Testis (tissue), 3 donors: ENCODE results near the gene NDUFAF7. TPM values are rescaled to one million over a fixed set of nuclear protein-coding genes. Genes with fewer than 3 reads are reported as not detected.

Experiments
- DNase-seq: peaks from one replicate; pipeline ENCODE4 v3.0.0-alpha.2; 2019
- H3K27ac ChIP-seq, 2 donors: fragments of 200-600 bp; sonication (generic); one replicate each; pipeline ENCODE4 v1.5.1; 2019
- H3K27me3 ChIP-seq: fragments of 200-600 bp; sonication (generic); one replicate; pipeline ENCODE4 v1.5.1; 2019
- H3K36me3 ChIP-seq: fragments of 200-600 bp; sonication (generic); one replicate; pipeline ENCODE4 v1.5.1; 2017; ENCODE audit warnings: low read depth; ENCODE audit errors: missing control alignments
- H3K4me1 ChIP-seq: fragments of 200-600 bp; sonication (generic); one replicate; pipeline ENCODE4 v1.5.1; 2019
- H3K4me3 ChIP-seq, 2 donors: fragments of 200-600 bp; sonication (generic); one replicate each; pipeline ENCODE4 v1.5.1; 2017 to 2019
- H3K9me3 ChIP-seq: fragments of 200-600 bp; sonication (generic); one replicate; pipeline ENCODE4 v1.5.1; 2017
- POLR2A ChIP-seq: fragments of 450-650 bp; IDR thresholded peaks from one replicate; pipeline ENCODE4 v1.6.1; 2017; ENCODE audit warnings: antibody characterized with exemption, mild to moderate bottlenecking, moderate library complexity
- WGBS, 2 donors: methylation state at CpG; one replicate each; pipeline ENCODE4 v1.1.5; 2018; 5-methylcytosine and 5-hydroxymethylcytosine counted together
- intact Hi-C: fragments of 100-400 bp; cut with DNase I; formaldehyde crosslinking; loops from one replicate; pipeline ENCODE4 v1.15.1; 2023; ENCODE audit warnings: low total_unique reads
- polyA plus RNA-seq: library from polyadenylated mRNA; stranded (reverse); fragments of 350-450 nt; fragmentation: Illumina TruSeq; extraction: RNeasy Lipid Tissue Mini Kit (QIAGEN cat#74804); gene quantifications from one replicate; pipeline ENCODE4 v1.2.3, GENCODE V29; 2014; ENCODE audit warnings: low read depth, low replicate concordance; ENCODE audit not compliant: insufficient read depth
- total RNA-seq, 2 donors: library from RNA; depleted of rRNA; stranded (reverse); fragments of >200 nt; gene quantifications; one replicate each; pipeline ENCODE4 v1.2.3, GENCODE V29; 2016
- TF ChIP-seq, protein P1 (sequence below), 3 experiments: fragments of 450-650 bp in 2 of 3; fragments of 200-600 bp in 1 of 3; sonication (generic) in 1 of 3; IDR thresholded peaks; one replicate each; pipeline ENCODE4 v1.5.1; 2016 to 2019; ENCODE audit warnings: antibody characterized with exemption in 3 of 3, mild to moderate bottlenecking in 2 of 3, moderate library complexity in 1 of 3

Gene NDUFAF7
- total and polyA plus RNA-seq, 3 donors from 2014 or later: 47.2 to 170 (median 60.6) TPM

DNA sequence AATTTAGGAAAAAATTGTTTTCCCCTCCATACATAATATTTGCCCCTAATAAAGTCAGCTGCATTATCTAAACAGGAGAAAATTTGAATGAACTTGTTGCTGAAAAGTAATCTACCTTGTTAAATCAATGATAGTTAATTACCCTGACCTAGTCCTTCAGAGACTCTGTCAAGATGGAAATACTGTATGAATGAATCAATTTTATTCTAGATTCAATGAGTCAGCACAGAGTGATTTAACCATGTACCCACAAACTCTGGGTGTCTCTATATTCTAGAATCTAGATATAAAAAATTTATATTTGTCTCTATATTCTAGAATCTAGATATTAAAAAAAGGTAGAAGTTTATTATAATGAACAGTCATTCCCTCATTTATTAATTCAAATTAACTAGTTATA is 36.2 kb downstream of the NDUFAF7 start:
- no peak for TF ChIP-seq POLR2A
- TF ChIP-seq, protein P1, sequence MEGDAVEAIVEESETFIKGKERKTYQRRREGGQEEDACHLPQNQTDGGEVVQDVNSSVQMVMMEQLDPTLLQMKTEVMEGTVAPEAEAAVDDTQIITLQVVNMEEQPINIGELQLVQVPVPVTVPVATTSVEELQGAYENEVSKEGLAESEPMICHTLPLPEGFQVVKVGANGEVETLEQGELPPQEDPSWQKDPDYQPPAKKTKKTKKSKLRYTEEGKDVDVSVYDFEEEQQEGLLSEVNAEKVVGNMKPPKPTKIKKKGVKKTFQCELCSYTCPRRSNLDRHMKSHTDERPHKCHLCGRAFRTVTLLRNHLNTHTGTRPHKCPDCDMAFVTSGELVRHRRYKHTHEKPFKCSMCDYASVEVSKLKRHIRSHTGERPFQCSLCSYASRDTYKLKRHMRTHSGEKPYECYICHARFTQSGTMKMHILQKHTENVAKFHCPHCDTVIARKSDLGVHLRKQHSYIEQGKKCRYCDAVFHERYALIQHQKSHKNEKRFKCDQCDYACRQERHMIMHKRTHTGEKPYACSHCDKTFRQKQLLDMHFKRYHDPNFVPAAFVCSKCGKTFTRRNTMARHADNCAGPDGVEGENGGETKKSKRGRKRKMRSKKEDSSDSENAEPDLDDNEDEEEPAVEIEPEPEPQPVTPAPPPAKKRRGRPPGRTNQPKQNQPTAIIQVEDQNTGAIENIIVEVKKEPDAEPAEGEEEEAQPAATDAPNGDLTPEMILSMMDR (IDR thresholded peaks at IDR 0.05): no peak
- Histone ChIP-seq H3K9me3 (no peaks in the 10 kb centered on the region), H3K4me3 (no peak overlapping the region), H3K27ac (no peak overlapping the region), H3K27me3 (no peaks in the 10 kb centered on the region), H3K4me1 (no peaks in the 10 kb centered on the region), H3K36me3 (no peaks in the 10 kb centered on the region)
- DNase-seq: no peak
- intact Hi-C loops: no loop called here

DNA sequence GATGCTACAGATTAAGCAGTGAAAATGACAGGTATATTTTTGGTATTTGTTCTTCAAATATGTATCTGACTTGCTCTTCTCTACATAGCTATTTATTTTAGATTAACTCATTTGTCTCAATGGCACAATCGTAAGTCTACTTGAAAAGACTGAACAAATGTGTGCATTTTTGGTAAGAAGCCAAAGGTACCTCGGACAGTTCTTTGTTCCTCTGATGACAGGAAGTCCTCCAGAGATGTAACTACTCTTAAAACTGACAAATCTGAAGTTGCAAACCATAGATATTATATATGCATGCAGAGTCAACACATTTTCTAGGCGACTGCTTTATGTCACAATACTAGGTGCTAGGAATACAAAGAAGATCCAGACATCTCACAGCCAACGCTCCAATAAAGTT is 36.7 kb downstream of the NDUFAF7 start:
- H3K27ac ChIP-seq: no peak overlapping the region
- TF ChIP-seq POLR2A: no peak
- TF ChIP-seq, protein P1 (IDR thresholded peaks at IDR 0.05): no peak
- no peaks in the 10 kb centered on the region for H3K9me3 ChIP-seq
- no peaks in the 10 kb centered on the region for H3K36me3 ChIP-seq
- H3K4me1 ChIP-seq: no peaks in the 10 kb centered on the region
- H3K27me3 ChIP-seq: no peaks in the 10 kb centered on the region
- intact Hi-C loops: no loop called here
- H3K4me3 ChIP-seq: no peak overlapping the region
- no peak for DNase-seq
- 91 to 93% methylated on average over 4 of the region's 4 CpGs for WGBS, 2 donors

- no peaks in the 10 kb centered on the region for H3K4me1 ChIP-seq
- no peaks in the 10 kb centered on the region for H3K36me3 ChIP-seq
- H3K4me3 ChIP-seq: no peak overlapping the region
- TF ChIP-seq, protein P1 (IDR thresholded peaks at IDR 0.05): no peak
- TF ChIP-seq POLR2A: no peak
- H3K27me3 ChIP-seq: no peaks in the 10 kb centered on the region
- WGBS, 2 donors: 92 to 95% methylated on average over 7 of the region's 7 CpGs
- H3K27ac ChIP-seq: no peak overlapping the region
- no peak for DNase-seq
- H3K9me3 ChIP-seq: no peaks in the 10 kb centered on the region
- intact Hi-C loops: no loop called here
Measured at GRCh38 chr2:37271376-37272067, 40.1 kb downstream of the NDUFAF7 start.

- WGBS, 2 donors: 75 to 89% methylated on average over 6 of the region's 6 CpGs
- intact Hi-C loops: no loop called here
- Histone ChIP-seq H3K27me3 (no peaks in the 10 kb centered on the region), H3K27ac (no peak overlapping the region), H3K9me3 (no peaks in the 10 kb centered on the region), H3K4me3 (no peak overlapping the region), H3K4me1 (no peaks in the 10 kb centered on the region), H3K36me3 (no peaks in the 10 kb centered on the region)
- DNase-seq: no peak
- TF ChIP-seq, protein P1 (IDR thresholded peaks at IDR 0.05): no peak
Measured at GRCh38 chr2:37274359-37274965, 43.0 kb downstream of the NDUFAF7 start.

DNA sequence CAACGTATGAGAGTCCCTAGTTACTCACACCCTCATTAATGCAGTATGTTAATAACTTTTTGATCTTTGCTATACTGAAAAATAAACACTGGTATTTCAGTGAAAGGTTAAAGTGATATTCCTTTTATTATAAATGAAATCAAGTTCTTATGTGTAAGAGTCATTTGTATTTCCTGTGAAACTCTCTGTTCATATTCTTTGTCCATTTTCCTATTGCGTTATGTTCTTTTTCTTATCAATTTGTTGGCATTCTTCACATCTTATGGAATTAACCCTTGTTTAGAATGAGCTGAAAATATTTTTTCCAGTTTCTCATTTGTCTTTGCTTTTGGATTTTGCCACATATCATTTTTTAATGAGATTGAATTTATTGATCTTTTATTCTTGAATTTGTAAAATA is 44.8 kb downstream of the NDUFAF7 start:
- Histone ChIP-seq H3K36me3 (no peaks in the 10 kb centered on the region), H3K27me3 (no peaks in the 10 kb centered on the region), H3K27ac (no peak overlapping the region), H3K4me1 (no peaks in the 10 kb centered on the region), H3K4me3 (no peak overlapping the region), H3K9me3 (no peaks in the 10 kb centered on the region)
- intact Hi-C loops: no loop called here
- TF ChIP-seq POLR2A: no peak
- TF ChIP-seq, protein P1 (IDR thresholded peaks at IDR 0.05): no peak
- no peak for DNase-seq
- whole genome bisulfite sequencing, 2 donors: 72 to 80% methylated on average over 2 of the region's 2 CpGs
